Activated T-cell treated with anti-CD3 and anti-CD28 coated beads for 1 hour (primary cell): ENCODE results near the gene MKLN1.

Experiments
- DNase-seq: peaks from one replicate; pipeline ENCODE4 v3.0.0-alpha.2; 2020; ENCODE audit warnings: low read depth

Gene MKLN1

DNA sequence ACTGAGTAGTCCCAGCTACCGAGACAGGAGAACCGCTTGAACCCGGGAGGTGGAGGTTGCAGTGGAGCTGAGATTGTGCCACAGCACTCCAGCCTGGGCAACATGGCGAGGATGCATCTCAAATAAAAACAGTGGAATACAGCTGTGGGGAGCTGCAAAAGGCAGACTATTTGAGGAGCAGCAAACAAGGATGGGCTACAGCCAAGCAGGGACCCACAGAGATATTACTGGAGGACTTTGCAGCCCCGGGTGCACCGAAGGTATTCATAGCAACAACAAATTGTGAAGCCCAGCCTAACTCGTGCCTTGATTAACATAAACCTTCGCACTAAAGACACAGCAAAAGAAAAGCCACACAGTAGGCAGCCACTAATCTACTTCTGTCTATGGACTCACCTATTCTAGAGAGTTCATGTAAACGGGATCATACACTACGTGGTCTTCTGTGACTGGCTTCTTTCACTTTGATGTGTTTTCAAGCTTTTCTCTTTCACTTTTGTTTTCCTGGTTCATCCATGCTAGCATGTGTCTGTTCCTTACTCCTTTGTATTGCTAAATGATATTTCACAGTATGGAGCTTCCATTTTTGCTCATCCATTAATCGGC is 194.8 kb downstream of the MKLN1 start:
- no peak for DNase-seq

- DNase-seq: no peak
Measured at GRCh38 chr7:131524115-131524514, 196.4 kb downstream of the MKLN1 start.

GRCh38 chr7:131524703-131525102 is 197.0 kb downstream of the MKLN1 start:
- DNase-seq: no peak

- no peak for DNase-seq
Measured at GRCh38 chr7:131525820-131526219, 198.1 kb downstream of the MKLN1 start.

DNA sequence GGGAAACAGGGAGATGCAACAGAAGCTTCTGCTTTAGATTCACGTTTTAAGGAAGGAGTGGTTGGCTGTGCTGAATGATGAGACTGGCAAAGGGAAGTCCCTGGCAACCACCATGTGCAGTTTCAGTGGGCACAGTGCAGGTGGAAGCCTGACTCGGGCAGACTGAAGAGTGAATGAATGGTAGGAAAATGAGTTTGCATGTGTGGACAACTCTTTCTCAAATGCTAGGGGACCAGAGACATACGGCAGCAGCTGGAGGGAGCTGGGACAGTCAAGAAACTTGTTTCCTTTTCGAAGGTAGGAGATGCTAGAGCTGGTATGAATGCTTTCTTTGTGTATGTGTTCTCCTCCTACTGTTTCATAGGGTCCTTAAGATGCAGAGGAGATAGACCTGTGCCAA is 199.8 kb downstream of the MKLN1 start:
- DNase-seq: no peak

- DNase-seq: no peak
Measured at GRCh38 chr7:131529179-131529578, 201.5 kb downstream of the MKLN1 start.

GRCh38 chr7:131529617-131530016 is 201.9 kb downstream of the MKLN1 start:
- no peak for DNase-seq

DNA sequence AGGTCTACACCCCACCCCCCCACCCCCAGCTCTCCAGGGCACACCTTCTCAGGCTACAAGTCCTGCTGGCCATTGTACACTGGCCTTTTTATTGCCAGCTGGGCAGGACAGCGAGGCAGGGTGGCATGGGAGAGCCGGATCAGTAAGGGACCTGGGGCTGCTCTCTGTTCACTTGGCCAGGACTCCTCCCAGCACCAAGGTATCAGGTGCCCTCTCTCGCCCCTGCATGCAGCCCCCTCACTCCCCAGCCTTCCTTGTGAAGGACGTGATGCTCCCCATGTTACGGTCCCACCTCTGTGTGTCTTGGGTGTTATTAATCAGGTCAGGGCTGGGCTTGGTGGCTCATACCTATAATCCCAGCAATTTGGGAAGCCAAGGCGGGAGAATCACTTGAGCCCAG is 202.5 kb downstream of the MKLN1 start:
- no peak for DNase-seq

DNA sequence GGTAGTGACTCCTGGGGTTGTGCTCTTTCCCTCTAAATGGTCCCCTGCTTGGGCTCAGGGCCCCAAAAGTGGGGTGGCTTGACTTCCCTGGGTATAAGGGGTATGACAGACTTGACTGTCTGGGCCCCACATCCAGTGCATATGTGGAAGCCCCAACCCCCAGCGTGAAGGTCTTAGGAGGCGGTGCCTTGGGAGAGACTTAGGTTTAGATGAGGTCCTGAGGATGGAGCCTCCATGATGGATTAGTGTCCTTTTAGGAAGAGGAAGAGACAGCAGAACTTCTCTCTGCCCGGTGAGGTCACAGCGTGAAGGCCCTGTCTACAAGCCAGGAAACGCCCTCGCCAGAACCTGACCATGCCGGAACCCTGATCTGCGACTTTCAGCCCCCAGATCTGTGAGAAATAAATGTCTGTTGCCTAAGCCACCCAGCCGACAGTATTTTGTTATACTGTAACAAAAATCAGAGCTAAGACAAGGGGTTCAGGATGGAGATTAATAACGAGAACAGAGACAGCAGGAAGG is 205.0 kb downstream of the MKLN1 start:
- DNase-seq: no peak

GRCh38 chr7:131533151-131533559 is 205.5 kb downstream of the MKLN1 start:
- DNase-seq: no peak

DNA sequence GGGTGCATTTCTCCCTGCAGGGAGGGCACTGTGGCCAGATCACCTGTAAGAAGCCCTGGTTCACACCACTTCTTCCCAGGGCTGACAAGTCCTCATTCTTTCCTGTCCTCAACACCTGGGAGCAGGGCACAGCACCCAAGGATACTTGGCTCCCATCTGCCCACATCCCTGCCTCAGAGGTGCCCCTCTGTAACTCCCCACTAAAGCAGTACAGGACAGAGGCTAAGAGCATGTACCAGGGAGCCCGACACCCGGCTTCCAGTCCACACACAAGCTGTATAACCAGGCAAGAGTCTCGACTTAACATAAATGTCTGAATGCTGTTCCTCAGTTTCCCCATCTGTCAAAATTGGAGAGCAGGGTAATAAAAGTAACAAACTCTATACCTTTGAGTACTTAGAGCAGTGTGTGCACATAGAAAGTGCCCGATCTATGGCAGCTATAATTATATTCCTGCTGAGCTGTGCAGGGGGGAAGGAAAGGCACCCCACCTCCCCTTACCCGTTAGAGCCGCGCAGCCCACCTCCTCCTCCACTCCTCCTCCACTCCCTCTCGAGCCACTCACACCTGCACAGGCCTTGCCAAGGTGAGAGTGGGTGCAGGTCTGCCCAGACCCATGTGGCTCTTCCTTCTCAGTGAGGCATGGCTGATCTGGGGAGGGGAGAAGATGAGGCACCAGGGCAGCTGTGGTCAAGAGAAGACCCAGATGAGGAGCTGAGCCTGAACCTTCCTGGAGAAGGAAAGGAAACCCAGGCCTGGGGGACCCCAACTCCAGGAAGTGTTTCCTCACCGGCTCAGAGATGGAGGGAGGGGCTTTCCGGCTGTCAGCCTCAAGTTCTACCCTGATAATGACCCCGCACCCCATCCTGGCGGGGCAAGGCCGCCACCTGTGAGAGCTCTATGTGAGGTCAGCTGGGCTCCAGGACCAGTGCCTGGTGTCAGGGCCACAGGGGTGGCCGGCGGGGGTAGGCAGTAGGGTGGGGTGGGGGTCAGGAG is 206.2 kb downstream of the MKLN1 start:
- no peak for DNase-seq

GRCh38 chr7:131536361-131536849 is 208.7 kb downstream of the MKLN1 start:
- DNase-seq: no peak

DNA sequence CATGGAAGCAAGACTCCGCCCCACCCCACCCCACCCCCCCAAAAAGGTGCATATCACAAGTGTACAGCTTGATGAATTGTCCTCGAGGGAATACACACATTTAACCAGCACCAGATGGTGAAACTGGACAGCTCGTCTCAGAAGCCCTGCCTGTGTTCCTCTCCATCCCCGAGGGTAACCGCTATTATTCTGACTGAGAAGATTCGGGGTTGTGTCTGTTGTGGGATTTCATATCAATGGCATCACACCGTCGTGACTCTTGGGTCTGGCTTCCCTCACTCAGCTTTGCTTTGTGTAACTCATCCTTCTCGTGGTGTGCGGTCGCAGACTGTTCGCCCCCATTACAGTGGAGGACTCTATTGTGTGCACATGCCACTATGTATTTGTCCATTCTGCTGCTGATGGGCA is 209.9 kb downstream of the MKLN1 start:
- DNase-seq: no peak

DNA sequence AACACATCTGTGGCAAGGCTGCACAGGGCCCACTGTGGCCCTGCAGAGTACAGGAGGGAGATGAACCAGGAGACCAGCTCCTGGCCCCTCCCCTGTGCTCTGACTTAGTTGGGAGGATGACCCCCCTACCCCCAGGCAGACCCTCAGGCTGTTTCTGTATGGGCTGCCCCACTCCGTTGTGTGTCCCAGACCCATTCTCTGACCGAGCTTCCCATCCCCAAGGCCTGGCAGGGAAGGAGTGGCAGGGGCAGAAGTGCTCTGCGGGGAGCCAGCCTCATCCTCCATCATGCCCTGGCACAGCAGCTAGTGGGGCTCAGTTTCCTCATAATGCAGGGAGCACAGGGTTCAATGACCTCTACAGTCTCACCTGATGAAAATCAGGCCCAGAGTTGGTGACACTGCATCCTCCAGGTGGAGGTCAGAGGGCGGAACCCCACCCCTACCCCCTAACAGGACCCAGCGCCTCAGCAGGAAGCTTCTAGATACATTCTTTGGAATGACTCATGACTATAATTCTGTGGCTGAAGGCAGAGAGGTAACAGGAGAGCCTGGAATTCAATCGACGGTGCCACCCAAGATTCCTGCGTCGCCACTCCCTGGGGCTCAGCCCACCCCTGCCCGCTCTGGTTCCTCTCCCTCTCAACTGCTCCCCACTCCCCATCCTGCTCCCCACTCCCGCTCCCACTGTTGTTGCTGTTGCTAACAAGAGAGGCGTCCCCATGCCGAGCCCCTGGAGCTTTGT is 210.6 kb downstream of the MKLN1 start:
- DNase-seq: no peak

DNA sequence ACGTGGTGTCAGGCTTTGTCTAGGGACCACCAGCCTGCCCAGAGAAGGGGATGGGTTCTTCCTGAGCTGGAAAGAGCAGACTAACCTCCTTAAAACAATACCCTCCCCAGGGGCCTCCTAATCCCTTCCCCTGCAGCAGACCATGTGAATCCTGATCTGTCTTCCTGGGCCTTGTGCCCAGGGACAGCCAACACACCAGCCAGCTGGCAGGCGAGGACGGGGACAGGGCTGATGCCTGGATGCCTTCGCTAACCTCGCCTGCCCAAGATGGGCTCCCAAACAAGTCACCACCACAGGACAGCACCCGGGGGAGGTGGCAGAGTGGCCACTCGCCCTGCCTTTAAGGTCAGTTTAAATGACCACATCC is 211.1 kb downstream of the MKLN1 start:
- DNase-seq: no peak

DNA sequence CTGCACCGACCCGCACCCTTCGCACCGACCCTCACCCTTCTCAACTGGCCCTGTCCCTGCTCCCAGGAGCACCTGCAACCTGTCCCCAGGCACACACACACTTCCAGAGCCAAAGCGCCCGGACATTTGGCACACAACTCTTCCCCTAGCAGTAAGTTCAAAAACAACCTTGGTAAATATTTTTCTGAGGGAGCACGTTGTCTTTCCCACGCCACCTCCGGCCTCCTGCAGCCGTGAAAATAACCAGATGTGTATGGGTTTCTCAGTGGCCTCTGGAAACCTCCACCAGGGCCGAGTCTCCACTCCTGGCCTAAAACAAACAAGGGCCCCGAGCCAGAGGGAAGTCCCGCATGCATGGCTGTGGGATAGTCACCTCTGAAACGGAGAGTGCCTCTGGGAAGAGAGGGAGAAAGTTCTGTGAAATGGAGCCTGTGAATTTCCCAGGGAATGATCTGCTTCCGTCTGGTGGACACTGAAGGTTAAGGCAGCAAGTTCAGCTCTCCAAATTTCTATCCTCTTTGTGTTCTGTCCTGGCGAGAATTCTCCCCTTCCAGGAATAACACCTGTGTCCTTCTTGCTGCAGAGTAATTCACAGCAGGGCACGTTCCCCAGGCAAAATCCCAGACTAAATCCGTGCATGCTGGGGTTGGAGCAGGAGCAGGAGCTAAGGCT is 213.0 kb downstream of the MKLN1 start:
- DNase-seq: no peak

GRCh38 chr7:131543298-131543697 is 215.6 kb downstream of the MKLN1 start:
- DNase-seq: no peak

DNA sequence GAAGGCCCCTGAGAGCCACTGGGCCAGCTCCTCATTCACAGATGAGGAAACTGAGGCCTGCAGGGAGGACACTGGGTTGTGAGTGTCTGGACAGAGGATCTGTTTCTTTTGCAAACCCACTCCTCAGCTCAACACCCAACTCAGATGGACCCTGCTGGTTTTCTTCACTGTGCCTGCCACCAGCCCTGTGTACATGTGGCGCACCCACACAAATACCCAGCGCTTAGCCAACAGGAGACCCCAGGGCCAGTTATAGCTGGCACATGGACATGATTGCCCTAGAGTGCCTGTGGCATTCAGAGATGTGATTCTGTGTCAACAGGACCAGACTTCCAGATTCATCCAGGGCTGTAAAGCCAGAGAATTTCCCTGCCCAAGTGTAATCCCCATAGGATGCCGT is 216.3 kb downstream of the MKLN1 start:
- no peak for DNase-seq

DNA sequence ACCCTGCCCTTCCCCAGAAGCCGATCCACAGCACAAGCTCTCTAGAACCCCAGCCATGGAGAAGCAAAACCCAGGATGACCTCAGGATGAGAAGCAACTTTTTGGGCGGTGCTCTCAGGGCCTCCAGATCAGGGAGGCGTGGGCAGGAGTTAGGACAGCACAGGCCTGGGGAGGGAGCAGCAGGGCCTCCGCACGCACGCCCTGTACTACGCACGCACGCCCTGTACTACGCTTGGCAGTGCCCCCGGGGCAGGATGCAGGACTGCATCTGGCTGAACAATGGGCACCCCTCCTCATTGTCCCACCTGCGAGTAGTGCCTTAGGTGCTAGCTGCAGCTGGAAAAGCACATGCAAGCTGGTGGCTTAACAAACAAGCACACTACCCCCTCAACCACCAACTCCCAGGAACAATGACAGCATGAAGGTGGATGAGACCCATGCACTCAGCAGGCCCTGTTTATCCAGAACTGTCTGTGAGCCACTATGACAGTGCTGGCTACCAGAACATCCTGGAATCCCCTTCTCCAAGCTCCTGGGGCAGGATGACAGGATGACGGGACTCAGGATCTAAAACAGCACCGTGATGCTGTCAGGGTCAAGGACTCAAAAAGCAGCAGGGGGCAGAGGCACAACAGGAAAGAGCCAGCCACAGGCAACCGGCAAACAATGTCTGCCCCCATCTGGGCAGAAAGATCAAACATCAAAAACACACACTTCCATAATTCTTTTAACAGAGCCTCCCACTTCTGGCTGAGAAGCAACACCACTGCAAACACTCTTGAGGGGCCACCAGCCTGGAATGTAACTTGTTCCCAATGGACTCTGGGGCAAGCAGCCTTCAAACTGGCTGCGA is 217.0 kb downstream of the MKLN1 start:
- no peak for DNase-seq

GRCh38 chr7:131546126-131546525 is 218.4 kb downstream of the MKLN1 start:
- no peak for DNase-seq
